Keratinocyte (primary cell): ENCODE measurements around the gene BCAS1.

Experiments used
- CTCF ChIP-seq, 3 experiments: IDR thresholded peaks in 1 of 3; conservative IDR thresholded peaks in 1 of 3; optimal IDR thresholded peaks in 1 of 3; 2 replicates in 2 of 3; 3 replicates in 1 of 3; pipeline versions ENCODE3 to v1.5.1; 2011; ENCODE audit warnings: low read length in 3 of 3, mild to moderate bottlenecking in 3 of 3, moderate library complexity in 2 of 3, control low read depth in 1 of 3, inconsistent platforms in 1 of 3; ENCODE audit not compliant: insufficient read depth in 2 of 3; ENCODE audit errors: extremely low read depth in 1 of 3
- EZH2 ChIP-seq: IDR thresholded peaks from one replicate; pipeline ENCODE4 v1.6.1; 2012; ENCODE audit warnings: inconsistent platforms, mild to moderate bottlenecking, low read length, moderate library complexity

GRCh38 chr20:54017846-54018245, 52.5 kb downstream of the BCAS1 start:
- TF ChIP-seq CTCF (optimal IDR thresholded peaks at IDR 0.05 in 1 of 3, IDR thresholded peaks at IDR 0.05 in 1 of 3, conservative IDR thresholded peaks at IDR 0.05 in 1 of 3; ENCODE audit: extremely low read depth in 1 of 3, insufficient read depth in 2 of 3, low read length in 3 of 3) (no peak), EZH2 (no peak)
